Smooth muscle cell (in vitro differentiated cells): ENCODE data around the gene CHADL. TPM values are rescaled to one million over a fixed set of nuclear protein-coding genes. Genes with fewer than 3 reads are reported as not detected.

Experiments
- DNase-seq: peaks from one replicate; lab custom pipeline; 2025; ENCODE audit not compliant: unreplicated experiment; lab: John Stamatoyannopoulos, UW
- H2AFZ ChIP-seq: fragments of 200-600 bp; sonication (generic); 2 replicates; pipeline ENCODE4 v1.6.0; 2016; ENCODE audit warnings: antibody characterized with exemption, low read depth, mild to moderate bottlenecking
- H3F3A ChIP-seq: fragments of 200-600 bp; sonication (generic); 2 replicates; pipeline ENCODE4 v1.6.0; 2017; ENCODE audit warnings: antibody characterized with exemption, low read depth
- H3K27ac ChIP-seq: fragments of 200-600 bp; sonication (generic); 2 replicates; pipeline ENCODE4 v1.5.1; 2016; ENCODE audit warnings: low read depth, mild to moderate bottlenecking
- H3K27me3 ChIP-seq: fragments of 200-600 bp; sonication (generic); 2 replicates; pipeline ENCODE4 v1.6.1; 2016; ENCODE audit warnings: low read depth, mild to moderate bottlenecking
- H3K36me3 ChIP-seq: fragments of 200-600 bp; sonication (generic); 2 replicates; pipeline ENCODE4 v1.5.1; 2016; ENCODE audit warnings: low read depth
- H3K4me1 ChIP-seq: fragments of 200-600 bp; sonication (generic); 2 replicates; pipeline ENCODE4 v1.5.1; 2016; ENCODE audit warnings: low read depth
- H3K4me2 ChIP-seq: fragments of 200-600 bp; sonication (generic); 2 replicates; pipeline ENCODE4 v1.6.0; 2016; ENCODE audit warnings: mild to moderate bottlenecking
- H3K4me3 ChIP-seq: fragments of 200-600 bp; sonication (generic); 2 replicates; pipeline ENCODE4 v1.5.1; 2016; ENCODE audit warnings: mild to moderate bottlenecking
- H3K79me2 ChIP-seq: fragments of 200-600 bp; sonication (generic); 2 replicates; pipeline ENCODE4 v1.6.0; 2016; ENCODE audit warnings: low read depth, mild to moderate bottlenecking
- H3K9ac ChIP-seq: fragments of 200-600 bp; sonication (generic); 2 replicates; pipeline ENCODE4 v1.6.0; 2016; ENCODE audit warnings: low read depth
- H3K9me3 ChIP-seq: fragments of 200-600 bp; sonication (generic); replicated peaks from 2 replicates; pipeline ENCODE4 v1.5.1; 2016; ENCODE audit warnings: low read depth
- H4K20me1 ChIP-seq: fragments of 200-600 bp; sonication (generic); 2 replicates; pipeline ENCODE4 v1.6.0; 2016; ENCODE audit warnings: low read depth
- CTCF ChIP-seq: fragments of 200-600 bp; sonication (generic); IDR thresholded peaks from 2 replicates; pipeline ENCODE4 v1.5.1; 2017; ENCODE audit warnings: borderline replicate concordance, mild to moderate bottlenecking, antibody characterized with exemption; ENCODE audit not compliant: insufficient read depth, poor library complexity, severe bottlenecking
- WGBS: methylation state at CpG from one replicate; pipeline ENCODE4 v1.1.7; 2016; ENCODE audit warnings: low lambda C conversion rate; 5-methylcytosine and 5-hydroxymethylcytosine counted together
- polyA plus RNA-seq: library from polyadenylated mRNA; unstranded; fragments of >200 nt; fragmentation: Nextera tagmentation; extraction: Ambion mirVana; gene quantifications from 2 replicates; pipeline ENCODE4 v1.2.1, GENCODE V29; 2016
- total RNA-seq: library from RNA; depleted of rRNA; stranded (reverse); fragments of >200 nt; gene quantifications from 2 replicates; pipeline ENCODE4 v1.2.3, GENCODE V29; 2014

The CHADL gene
- total and polyA plus RNA-seq, 2 experiments from 2014 or later: 0.17 TPM; not detected in 1

- peaks cover 17% of the 10 kb centered on the region for H3K4me1 ChIP-seq
- no peak for TF ChIP-seq CTCF
- peaks cover 23% of the 10 kb centered on the region for H3K79me2 ChIP-seq
- peak overlapping the region; percentile 83 for H2AFZ ChIP-seq
- peak overlapping the region; percentile 83 for H3K4me2 ChIP-seq
- H3K27me3 ChIP-seq: no peaks in the 10 kb centered on the region
- 32% methylated on average over 15 of the region's 15 CpGs for WGBS
- H3K9ac ChIP-seq: peak overlapping the region; percentile 28
- H4K20me1 ChIP-seq: peaks cover under 1% of the 10 kb centered on the region
- no peaks in the 10 kb centered on the region for H3K36me3 ChIP-seq
- H3K27ac ChIP-seq: peak overlapping the region; percentile 6
- peaks cover 7% of the 10 kb centered on the region for H3F3A ChIP-seq
- peak overlapping the region; percentile 61 for H3K4me3 ChIP-seq
- no peak for DNase-seq
- H3K9me3 ChIP-seq: no peaks in the 10 kb centered on the region
These were observed 45.9 kb upstream of the CHADL start for GRCh38 chr22:41286639-41287091.

GRCh38 chr22:41285820-41286638 is 45.3 kb upstream of the CHADL start, which contains the start of gene RANGAP1:
RANGAP1 (minus strand) TSS chr22:41286187; CDS start chr22:41281044, 5,143 bp downstream.
- H3K9me3 ChIP-seq: no peaks in the 10 kb centered on the region
- no peaks in the 10 kb centered on the region for H3K27me3 ChIP-seq
- H3K27ac ChIP-seq: peak within 1 kb of the TSS; percentile 92
- WGBS: under 1% methylated on average over 66 of the region's 77 CpGs
- H3F3A ChIP-seq: peaks cover 7% of the 10 kb centered on the region
- DNase-seq: peak; percentile 92
- H4K20me1 ChIP-seq: peaks cover 7% of the 10 kb centered on the region
- H3K4me2 ChIP-seq: peak within 1 kb of the TSS; percentile 92
- H3K79me2 ChIP-seq: peaks cover 23% of the 10 kb centered on the region
- TF ChIP-seq CTCF: no peak
- H3K9ac ChIP-seq: peak within 1 kb of the TSS; percentile 81
- peaks cover 17% of the 10 kb centered on the region for H3K4me1 ChIP-seq
- H3K36me3 ChIP-seq: no peaks in the 10 kb centered on the region
- peak within 1 kb of the TSS; percentile 66 for H3K4me3 ChIP-seq
- H2AFZ ChIP-seq: peak within 1 kb of the TSS; percentile 83

GRCh38 chr22:41285441-41285819 is 44.7 kb upstream of the CHADL start:
- Histone ChIP-seq H3K4me2 (peak overlapping the region; percentile 92), H3K27ac (peak overlapping the region; percentile 92), H2AFZ (peak overlapping the region; percentile 65), H3K27me3 (no peaks in the 10 kb centered on the region), H3K4me3 (peak overlapping the region; percentile 66), H3K4me1 (peaks cover 14% of the 10 kb centered on the region), H3K9me3 (no peaks in the 10 kb centered on the region), H3K79me2 (peaks cover 23% of the 10 kb centered on the region), H4K20me1 (peaks cover 9% of the 10 kb centered on the region), H3F3A (peaks cover 7% of the 10 kb centered on the region), H3K9ac (peak overlapping the region; percentile 81), H3K36me3 (no peaks in the 10 kb centered on the region)
- under 1% methylated on average over 30 of the region's 30 CpGs for WGBS
- TF ChIP-seq CTCF: no peak
- DNase-seq: peak; percentile 41
